GM18499 (cell line): ENCODE results near the gene CA10.

ENCODE experiments used
- ATAC-seq: cut with Tn5 transposase; IDR thresholded peaks from one replicate; pipeline ENCODE4 v1.9.1; 2021; ENCODE audit warnings: moderate number of reproducible peaks; ENCODE audit not compliant: insufficient read depth, unreplicated experiment

CA10 gene

DNA sequence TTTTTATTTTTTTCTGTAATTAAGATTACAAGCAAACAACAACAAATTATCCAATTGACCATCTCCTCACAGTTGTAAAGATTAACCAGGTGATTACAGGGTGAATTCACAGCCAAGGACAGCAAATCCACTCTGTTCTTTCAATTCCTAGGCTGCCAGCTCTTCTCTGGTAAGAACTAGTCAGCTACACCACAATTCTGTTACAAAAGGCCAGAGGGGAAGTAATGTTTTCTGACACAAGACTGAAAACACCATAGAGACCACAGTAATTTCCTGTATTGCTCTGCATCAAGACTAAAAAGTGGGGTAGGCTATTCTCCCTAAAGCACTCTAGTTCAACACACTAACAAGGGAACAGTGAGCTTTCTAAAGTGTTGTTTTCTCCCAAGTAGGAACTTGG is 10.6 kb downstream of the CA10 start:
- ATAC-seq = no peak

- ATAC-seq = no peak
Observed at GRCh38 chr17:52147431-52147830, 11.1 kb downstream of the CA10 start.

GRCh38 chr17:52145476-52145875 is 13.0 kb downstream of the CA10 start:
- no peak for ATAC-seq

DNA sequence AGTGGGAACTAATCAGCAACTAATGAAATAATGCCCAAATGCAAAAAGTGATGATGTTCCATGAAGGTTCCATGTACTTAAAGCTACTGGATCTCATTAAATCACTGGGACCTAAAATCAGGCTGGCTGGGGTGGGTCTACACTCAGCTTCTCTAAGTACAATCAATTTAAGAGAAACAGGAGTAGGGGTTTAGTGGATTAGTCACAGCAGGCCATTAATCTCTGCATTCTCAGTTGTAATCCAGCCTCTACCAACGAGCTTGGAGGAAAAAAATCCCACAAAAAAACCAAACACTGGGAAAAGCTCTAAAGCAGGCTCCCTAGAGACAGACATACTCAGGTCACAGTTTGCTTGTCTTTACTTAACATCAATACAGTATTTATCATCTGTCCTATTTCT is 15.0 kb downstream of the CA10 start:
- ATAC-seq = no peak

GRCh38 chr17:52140601-52141000 is 17.9 kb downstream of the CA10 start:
- ATAC-seq = no peak

DNA sequence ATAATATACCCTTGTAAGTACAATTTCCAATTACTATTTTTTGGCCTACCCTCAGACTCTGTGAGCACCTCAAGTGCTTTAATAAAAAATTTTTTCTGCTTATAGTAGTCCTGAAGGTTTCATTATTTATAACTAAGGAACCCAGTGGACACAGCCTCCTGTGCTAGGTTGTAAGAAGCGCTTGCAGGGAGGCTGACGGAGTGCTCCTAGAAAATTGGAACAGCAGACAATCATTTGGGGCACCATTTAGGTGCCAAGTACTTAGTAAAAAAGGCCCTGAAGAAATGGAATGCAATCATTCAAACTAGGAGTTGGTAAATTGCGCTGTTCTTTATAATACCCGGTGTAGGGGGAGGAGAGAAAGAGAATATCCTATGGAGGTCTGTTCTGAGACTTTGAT is 19.8 kb downstream of the CA10 start:
- ATAC-seq = no peak

GRCh38 chr17:52138350-52138749 is 20.2 kb downstream of the CA10 start:
- ATAC-seq = no peak

DNA sequence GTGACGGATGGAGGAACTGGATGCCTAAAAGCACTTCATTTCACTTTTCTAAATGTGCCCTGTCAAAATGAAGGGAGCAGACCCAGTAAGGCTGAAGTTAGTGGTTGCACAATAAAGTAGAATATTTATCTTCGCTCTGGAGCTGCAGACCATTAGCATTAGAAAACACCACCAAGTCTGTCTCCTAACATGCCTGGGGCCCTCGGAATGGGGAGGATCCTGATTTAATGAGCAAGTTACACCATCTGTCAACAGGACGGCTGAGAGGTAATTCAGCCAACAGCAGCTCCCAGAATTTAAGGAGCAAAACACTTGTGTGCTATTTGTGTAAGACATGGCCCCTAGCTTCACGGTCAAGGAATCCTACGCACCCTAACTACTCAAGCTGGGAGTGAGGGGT is 22.3 kb downstream of the CA10 start:
- no peak for ATAC-seq

DNA sequence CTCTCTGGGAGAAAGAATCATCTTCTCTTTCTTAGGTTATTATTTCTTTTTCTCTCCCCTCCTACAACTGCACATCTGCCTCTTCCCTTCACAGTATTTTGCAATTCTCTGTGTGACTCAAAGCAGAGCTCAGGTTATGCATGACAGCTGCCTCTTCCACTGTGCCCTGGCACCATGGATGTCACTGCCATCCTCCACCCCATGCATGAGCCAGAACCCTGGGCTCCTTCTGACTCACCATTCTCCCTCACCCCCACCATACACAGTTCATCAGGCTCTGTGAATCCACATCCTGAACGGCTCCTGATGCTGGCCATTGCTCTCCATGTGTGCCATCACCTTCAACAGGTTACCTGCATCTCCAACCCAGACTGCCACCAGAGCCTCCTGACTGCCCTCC is 23.9 kb downstream of the CA10 start:
- ATAC-seq = no peak

DNA sequence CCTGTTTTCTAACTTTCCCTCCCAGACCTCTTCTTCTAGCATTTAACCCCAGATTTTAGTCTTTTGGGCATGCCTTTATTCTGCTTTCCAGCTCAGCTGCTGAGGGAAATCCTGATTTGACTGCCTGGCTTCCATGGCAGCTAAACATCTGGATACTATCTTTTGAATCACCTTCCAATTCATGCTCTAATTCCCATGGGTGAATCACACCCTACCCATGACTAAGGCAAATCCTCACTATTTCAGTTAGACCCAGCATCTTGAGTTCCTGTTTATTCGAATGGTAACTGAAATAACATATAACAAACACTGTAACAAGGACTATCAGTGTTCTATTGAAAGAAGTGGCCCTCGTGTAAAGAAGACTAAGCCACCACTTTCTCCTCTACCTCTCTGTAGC is 29.8 kb downstream of the CA10 start:
- no peak for ATAC-seq

DNA sequence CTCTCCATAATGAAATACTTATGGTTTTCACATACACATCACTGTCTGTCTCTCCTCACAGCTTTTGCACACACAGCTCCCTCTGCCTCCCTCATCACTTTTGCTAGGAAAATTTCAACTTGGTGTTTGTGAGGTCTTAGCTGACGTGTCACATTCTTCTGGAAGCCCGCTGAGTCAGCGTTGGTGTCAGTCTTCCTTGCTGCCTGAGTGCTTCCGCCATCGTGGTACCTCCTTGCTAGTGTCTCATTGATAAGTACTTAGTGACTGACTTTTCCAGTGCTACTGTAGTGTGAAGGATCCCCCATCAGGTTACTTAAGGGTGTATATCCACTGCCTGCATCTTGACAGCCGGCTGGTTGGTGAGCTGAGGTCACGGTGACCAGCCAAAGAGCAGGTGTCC is 33.5 kb downstream of the CA10 start:
- ATAC-seq = no peak

DNA sequence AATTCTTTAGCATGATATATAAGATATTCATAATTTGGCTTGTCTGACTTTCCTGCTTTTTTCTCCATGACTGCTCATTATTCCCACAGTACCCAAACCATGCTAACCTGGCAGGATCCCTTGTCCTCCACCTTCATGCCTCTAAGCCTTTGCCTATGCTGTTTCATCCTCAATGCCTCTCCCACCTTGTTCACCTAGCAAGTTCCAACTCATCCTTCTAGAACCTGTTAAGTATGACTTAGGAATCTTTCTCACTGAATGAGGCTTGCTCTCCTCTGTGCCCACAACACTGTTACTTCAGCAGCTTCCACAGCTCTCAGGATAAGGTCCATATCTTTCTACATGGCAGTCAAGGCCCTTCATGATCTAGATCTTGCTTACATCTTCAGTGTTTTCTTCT is 34.0 kb downstream of the CA10 start:
- ATAC-seq = no peak

DNA sequence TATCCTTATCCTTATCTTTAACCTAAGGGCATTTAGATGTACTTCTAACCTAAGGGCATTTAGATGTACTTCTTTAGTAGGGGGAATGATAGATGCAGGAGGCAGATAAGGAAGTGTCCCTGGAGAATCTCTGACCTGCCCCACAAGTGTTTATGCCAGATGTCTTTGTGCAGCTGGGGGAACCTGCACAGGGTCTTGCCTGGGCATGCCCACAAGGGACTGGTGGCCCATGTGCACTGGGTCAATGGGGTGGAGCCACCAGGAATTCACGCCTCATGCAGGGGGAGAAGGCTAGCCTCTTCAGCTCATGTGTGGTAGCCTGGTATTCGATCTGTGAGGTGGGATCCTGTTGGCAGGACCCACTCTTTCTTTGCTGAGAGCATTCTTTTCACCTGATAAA is 38.0 kb downstream of the CA10 start:
- ATAC-seq = no peak

DNA sequence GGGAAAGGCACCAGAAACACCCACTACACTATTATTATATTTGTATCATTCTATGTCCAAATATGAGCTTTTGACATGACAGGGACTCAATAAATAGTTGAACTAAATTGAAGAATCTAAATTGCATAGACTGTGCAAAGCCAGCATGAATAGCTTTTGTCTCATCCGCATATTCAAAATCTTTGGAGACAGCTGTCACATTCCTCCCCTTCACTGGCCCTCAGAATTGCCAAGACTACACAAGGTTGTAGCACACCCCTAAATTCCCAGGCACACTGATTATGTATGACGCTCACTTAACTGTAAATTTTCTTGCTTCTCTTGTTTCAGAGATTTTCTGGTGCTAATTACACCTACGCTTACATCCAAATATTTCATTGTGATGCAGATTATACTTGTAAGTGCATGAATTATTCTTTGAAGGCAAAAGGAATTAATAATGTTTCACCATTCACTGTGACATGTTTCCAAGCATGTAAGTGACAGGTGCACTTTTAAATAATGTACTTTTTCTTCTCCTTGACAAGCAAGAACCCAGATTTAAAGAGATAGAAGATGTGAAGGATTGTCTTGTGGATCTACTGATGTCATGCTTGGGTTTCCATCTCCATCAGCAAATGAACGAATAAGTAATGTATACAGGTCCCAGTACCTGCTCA is 47.5 kb downstream of the CA10 start:
- no peak for ATAC-seq

GRCh38 chr17:52106638-52107261 is 51.8 kb downstream of the CA10 start:
- ATAC-seq = no peak

DNA sequence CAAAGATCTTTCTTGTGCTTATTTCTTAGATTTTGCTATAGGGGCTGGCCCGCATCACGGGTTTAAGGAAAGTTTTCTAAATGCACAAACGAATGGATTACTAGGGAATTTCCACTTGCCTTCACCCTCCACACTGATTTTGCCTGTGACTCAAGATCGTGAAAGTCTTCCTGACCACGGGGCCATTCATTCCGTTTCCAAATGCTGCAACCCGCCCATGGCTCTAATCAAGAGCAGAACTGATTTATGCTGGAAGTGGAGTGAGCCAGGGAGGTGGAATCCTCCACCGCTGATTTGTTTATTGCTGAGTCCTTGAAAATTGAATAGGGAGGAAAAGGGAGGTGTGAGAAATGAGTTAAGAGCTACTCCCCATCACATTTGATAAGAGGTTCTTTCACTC is 52.4 kb downstream of the CA10 start:
- no peak for ATAC-seq

DNA sequence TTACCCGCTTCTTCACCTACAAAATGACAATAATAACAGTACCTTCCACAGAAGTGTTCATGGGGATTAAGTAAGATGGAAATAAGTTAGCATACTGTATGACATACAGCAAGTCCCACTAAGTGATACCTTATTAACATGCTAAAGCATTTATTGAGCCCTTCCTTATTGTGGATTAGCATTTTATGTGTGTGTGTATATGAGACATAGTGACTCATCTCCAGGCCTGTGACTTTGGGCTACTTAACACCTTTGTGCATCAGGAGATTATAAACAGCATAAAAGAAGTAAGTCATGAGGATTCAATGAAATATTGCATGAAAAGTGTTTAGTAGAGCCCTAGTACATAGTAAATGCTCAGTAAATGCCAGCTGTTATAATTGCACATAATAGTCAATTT is 52.9 kb downstream of the CA10 start:
- no peak for ATAC-seq

- ATAC-seq = no peak
Observed at GRCh38 chr17:52096056-52096455, 62.5 kb downstream of the CA10 start.

DNA sequence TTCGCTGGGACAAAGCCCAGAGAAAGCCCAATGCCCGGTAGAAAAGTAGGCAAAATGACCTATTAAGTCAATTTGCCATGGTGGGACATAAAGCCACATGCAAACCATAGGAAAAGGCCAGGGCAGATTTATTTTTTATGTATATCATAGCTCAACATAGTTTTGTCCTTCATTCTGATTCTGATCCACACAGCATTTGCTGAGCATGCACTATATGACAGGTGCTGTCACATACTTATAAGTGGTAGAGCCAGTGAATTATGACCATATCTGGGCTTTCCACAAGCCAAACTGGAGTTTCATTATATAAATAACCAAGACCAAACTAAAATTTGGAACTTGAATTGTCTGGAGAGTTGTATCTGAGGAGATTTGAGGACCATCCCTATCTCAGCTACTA is 74.3 kb downstream of the CA10 start:
- ATAC-seq = no peak

DNA sequence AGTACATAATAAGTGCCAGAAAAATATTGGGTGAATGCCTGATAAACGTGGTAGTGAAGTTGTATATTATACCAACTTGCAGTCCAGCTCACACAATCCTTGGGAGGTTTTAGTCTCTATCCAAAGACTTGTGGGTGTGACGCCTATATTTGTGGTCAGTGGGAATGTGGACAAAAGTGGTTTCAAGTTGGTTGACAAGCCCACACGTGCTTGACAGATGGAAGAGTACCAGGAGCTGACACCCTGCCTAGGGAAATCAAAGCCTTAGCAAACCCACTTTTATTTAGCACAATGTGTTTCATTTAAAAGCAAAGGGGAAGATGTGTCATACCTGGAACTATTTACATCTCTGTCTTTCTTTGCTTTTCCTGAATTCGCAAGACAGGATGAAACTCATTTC is 79.0 kb downstream of the CA10 start:
- no peak for ATAC-seq

GRCh38 chr17:52071712-52072111 is 86.8 kb downstream of the CA10 start:
- no peak for ATAC-seq

GRCh38 chr17:52064791-52065211 is 93.7 kb downstream of the CA10 start:
- ATAC-seq = no peak
